ENCODE measurements around the gene GKN1.

DNA sequence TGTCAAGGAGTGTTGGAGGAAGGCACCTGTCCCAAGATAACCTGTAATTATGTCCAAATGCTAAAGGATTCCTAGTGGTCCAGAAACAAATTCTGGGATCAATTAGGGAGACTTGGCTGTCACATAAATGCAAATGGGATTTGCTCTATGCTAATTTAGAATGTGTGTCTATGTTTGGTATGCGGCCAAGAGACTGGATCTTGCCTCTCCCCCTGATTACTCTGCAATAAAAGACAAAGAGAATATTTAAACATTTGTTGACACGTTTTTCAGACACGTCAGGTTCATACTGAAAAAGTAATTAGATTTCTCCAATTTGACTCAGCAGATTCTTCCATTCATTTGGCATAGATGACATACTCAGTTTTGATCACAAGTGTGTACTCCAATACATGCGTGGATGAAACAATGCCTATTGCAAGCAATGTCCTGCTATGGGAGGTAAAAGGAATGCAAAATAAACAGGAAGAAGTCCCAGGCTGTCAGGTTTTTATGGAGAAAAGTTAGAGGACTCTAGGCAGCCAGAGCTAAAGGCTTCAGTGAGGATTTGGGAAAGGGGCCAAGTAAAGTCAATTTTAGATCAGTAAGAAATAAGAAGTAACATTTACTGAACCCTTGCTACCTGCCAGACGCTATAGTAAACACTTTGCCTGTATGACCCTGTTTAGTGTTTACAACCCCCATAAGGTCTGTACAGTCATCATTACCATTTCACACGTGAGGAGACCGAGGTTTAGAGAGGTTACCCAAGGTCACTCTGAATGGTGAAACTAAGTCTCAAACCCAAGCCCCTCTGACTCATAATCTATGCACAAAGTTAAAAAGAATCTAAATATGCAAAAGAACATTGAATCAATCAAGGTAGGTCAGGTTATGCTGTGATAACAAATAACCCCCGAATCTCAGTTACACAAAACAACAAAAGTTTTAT lies 46.3 kb downstream of the GKN1 start:
- TF ChIP-seq, protein P1, sequence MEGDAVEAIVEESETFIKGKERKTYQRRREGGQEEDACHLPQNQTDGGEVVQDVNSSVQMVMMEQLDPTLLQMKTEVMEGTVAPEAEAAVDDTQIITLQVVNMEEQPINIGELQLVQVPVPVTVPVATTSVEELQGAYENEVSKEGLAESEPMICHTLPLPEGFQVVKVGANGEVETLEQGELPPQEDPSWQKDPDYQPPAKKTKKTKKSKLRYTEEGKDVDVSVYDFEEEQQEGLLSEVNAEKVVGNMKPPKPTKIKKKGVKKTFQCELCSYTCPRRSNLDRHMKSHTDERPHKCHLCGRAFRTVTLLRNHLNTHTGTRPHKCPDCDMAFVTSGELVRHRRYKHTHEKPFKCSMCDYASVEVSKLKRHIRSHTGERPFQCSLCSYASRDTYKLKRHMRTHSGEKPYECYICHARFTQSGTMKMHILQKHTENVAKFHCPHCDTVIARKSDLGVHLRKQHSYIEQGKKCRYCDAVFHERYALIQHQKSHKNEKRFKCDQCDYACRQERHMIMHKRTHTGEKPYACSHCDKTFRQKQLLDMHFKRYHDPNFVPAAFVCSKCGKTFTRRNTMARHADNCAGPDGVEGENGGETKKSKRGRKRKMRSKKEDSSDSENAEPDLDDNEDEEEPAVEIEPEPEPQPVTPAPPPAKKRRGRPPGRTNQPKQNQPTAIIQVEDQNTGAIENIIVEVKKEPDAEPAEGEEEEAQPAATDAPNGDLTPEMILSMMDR (IDR thresholded peaks at IDR 0.05) = no peak
- TF ChIP-seq POLR2A (IDR thresholded peaks at IDR 0.05) = no peak
